IMR-90 (cell line): ENCODE measurements around the gene IFNK. TPM values are rescaled to one million over a fixed set of nuclear protein-coding genes. Genes with fewer than 3 reads are reported as not detected.

Source experiments
- ATAC-seq: fragments of 200-7000 bp; cut with Tn5 transposase; 2 replicates; pipeline ENCODE4 v1.9.1; 2020; ENCODE audit warnings: low read depth, mild to moderate bottlenecking, moderate library complexity
- BruUV-seq: library from RNA; stranded (reverse); fragments of 400-500 nt; replicated peaks from 2 replicates; lab custom pipeline; 2021; lab: Mats Ljungman, UMichigan
- CTCF ChIA-PET: fragments of 300-600 bp; formaldehyde crosslinking; extraction: SDS; loops from one replicate; lab custom pipeline; 2021; ENCODE audit warnings: antibody characterized with exemption; lab: Yijun Ruan, JAX
- POLR2A ChIA-PET: fragments of 300-600 bp; sonication (Branson Sonifier 250); formaldehyde crosslinking; loops from one replicate; lab custom pipeline; 2022; ENCODE audit warnings: antibody characterized with exemption; ENCODE audit not compliant: unreplicated experiment; lab: Charles Lee
- DNase-seq: peaks from one replicate; pipeline ENCODE4 v3.0.0; 2013
- H2AFZ ChIP-seq: replicated peaks from 2 replicates; pipeline ENCODE3; 2013; ENCODE audit warnings: low read length, mild to moderate bottlenecking; ENCODE audit not compliant: poor library complexity
- H2AK5ac ChIP-seq: 2 replicates; pipeline ENCODE4 v1.6.1; 2013; ENCODE audit warnings: low read depth, low read length, inconsistent platforms
- H2AK9ac ChIP-seq: replicated peaks from 2 replicates; pipeline ENCODE3; 2013; ENCODE audit warnings: mild to moderate bottlenecking, low read depth, low read length, moderate library complexity; ENCODE audit not compliant: poor library complexity
- H2BK120ac ChIP-seq: 2 replicates; pipeline ENCODE4 v1.6.1; 2013; ENCODE audit warnings: low read depth, low read length, inconsistent platforms
- H2BK15ac ChIP-seq: 3 replicates; pipeline ENCODE4 v1.6.1; 2013; ENCODE audit warnings: low read depth, low read length, inconsistent platforms
- H2BK20ac ChIP-seq: 2 replicates; pipeline ENCODE4 v1.6.1; 2013; ENCODE audit warnings: low read depth, mild to moderate bottlenecking, inconsistent platforms, low read length, moderate library complexity
- H2BK5ac ChIP-seq: 2 replicates; pipeline ENCODE4 v1.6.1; 2013; ENCODE audit warnings: mild to moderate bottlenecking, low read depth, low read length, inconsistent platforms; ENCODE audit not compliant: poor library complexity, severe bottlenecking
- H3K14ac ChIP-seq: replicated peaks from 2 replicates; pipeline ENCODE4 v1.6.1; 2013; ENCODE audit warnings: low read depth, low read length, inconsistent platforms
- H3K18ac ChIP-seq: 2 replicates; pipeline ENCODE4 v1.6.1; 2013; ENCODE audit warnings: low read depth, low read length, control low read depth
- H3K23ac ChIP-seq: 2 replicates; pipeline ENCODE4 v1.6.1; 2013; ENCODE audit warnings: low read depth, low read length, inconsistent platforms
- H3K27ac ChIP-seq: 2 replicates; pipeline ENCODE4 v1.5.1; 2013; ENCODE audit warnings: mild to moderate bottlenecking, control low read depth, low read length; ENCODE audit not compliant: insufficient read depth
- H3K27me3 ChIP-seq: 2 replicates; pipeline ENCODE4 v1.6.1; 2013; ENCODE audit warnings: low read length; ENCODE audit not compliant: control insufficient read depth, insufficient read depth
- H3K36me3 ChIP-seq: 2 replicates; pipeline ENCODE4 v1.6.1; 2013; ENCODE audit warnings: low read length, mixed read lengths; ENCODE audit not compliant: control insufficient read depth, insufficient read depth
- H3K4ac ChIP-seq: 2 replicates; pipeline ENCODE4 v1.6.1; 2013; ENCODE audit warnings: low read depth, low read length, inconsistent platforms
- H3K4me1 ChIP-seq: 2 replicates; pipeline ENCODE4 v1.6.1; 2013; ENCODE audit warnings: low read length, mixed read lengths; ENCODE audit not compliant: control insufficient read depth, insufficient read depth
- H3K4me2 ChIP-seq: 2 replicates; pipeline ENCODE4 v1.6.1; 2013; ENCODE audit warnings: low read depth, mild to moderate bottlenecking, control low read depth, low read length, moderate library complexity
- H3K4me3 ChIP-seq: 2 replicates; pipeline ENCODE4 v1.5.1; 2013; ENCODE audit warnings: low read depth, mild to moderate bottlenecking, control low read depth, low read length, moderate library complexity; ENCODE audit not compliant: insufficient read depth
- H3K56ac ChIP-seq: 2 replicates; pipeline ENCODE4 v1.6.1; 2013; ENCODE audit warnings: low read length, inconsistent platforms; ENCODE audit not compliant: insufficient read depth; ENCODE audit errors: extremely low read depth
- H3K79me1 ChIP-seq, 2 experiments: 2 replicates each; pipeline ENCODE4 v1.6.1; 2013; ENCODE audit warnings: low read length in 2 of 2, inconsistent platforms in 1 of 2, low read depth in 1 of 2
- H3K9ac ChIP-seq: 2 replicates; pipeline ENCODE4 v1.6.1; 2013; ENCODE audit warnings: low read depth, low read length, control low read depth
- H3K9me1 ChIP-seq: 2 replicates; pipeline ENCODE4 v1.6.1; 2013; ENCODE audit warnings: low read length, inconsistent platforms; ENCODE audit not compliant: insufficient read depth
- H3K9me3 ChIP-seq: 2 replicates; pipeline ENCODE4 v1.6.1; 2013; ENCODE audit warnings: low read length; ENCODE audit not compliant: control insufficient read depth, insufficient read depth
- H4K20me1 ChIP-seq: 2 replicates; pipeline ENCODE4 v1.6.1; 2013; ENCODE audit warnings: low read length, inconsistent platforms; ENCODE audit not compliant: insufficient read depth
- H4K5ac ChIP-seq: 2 replicates; pipeline ENCODE4 v1.6.1; 2013; ENCODE audit warnings: mild to moderate bottlenecking, low read depth, low read length, control low read depth
- H4K8ac ChIP-seq, 2 experiments: 2 replicates each; pipeline ENCODE4 v1.6.1; 2013; ENCODE audit warnings: low read depth in 2 of 2, low read length in 2 of 2, control low read depth in 1 of 2, inconsistent platforms in 1 of 2
- H4K91ac ChIP-seq: 2 replicates; pipeline ENCODE4 v1.6.1; 2013; ENCODE audit warnings: low read depth, low read length, inconsistent platforms; ENCODE audit not compliant: insufficient read depth
- BHLHE40 ChIP-seq: fragments of 150-350 bp; IDR thresholded peaks from 2 replicates; pipeline ENCODE4 v1.6.1; 2016; ENCODE audit warnings: mild to moderate bottlenecking, low read depth, low read length
- CEBPB ChIP-seq: IDR thresholded peaks from 2 replicates; pipeline ENCODE4 v1.6.1; 2012; ENCODE audit warnings: low read depth, low read length, improper control_type of control experiment
- MAFK ChIP-seq: IDR thresholded peaks from 2 replicates; pipeline ENCODE4 v1.6.1; 2012; ENCODE audit warnings: low read depth, low read length, improper control_type of control experiment
- MAZ ChIP-seq: IDR thresholded peaks from 2 replicates; pipeline ENCODE4 v1.6.1; 2012; ENCODE audit warnings: low read depth, mild to moderate bottlenecking, low read length, improper control_type of control experiment, moderate library complexity, borderline replicate concordance
- MXI1 ChIP-seq: IDR thresholded peaks from 2 replicates; pipeline ENCODE4 v1.6.1; 2012; ENCODE audit warnings: low read depth, mild to moderate bottlenecking, low read length, moderate library complexity, borderline replicate concordance
- NFE2L2 ChIP-seq: fragments of 150-350 bp; IDR thresholded peaks from 2 replicates; pipeline ENCODE4 v1.6.1; 2016; ENCODE audit warnings: low read depth, mild to moderate bottlenecking, low read length
- POLR2A ChIP-seq: IDR thresholded peaks from 2 replicates; pipeline ENCODE4 v1.6.1; 2012; ENCODE audit warnings: mild to moderate bottlenecking, low read depth, low read length
- RAD21 ChIP-seq: IDR thresholded peaks from 2 replicates; pipeline ENCODE4 v1.6.1; 2012; ENCODE audit warnings: low read length, improper control_type of control experiment
- RCOR1 ChIP-seq: IDR thresholded peaks from 2 replicates; pipeline ENCODE4 v1.6.1; 2012; ENCODE audit warnings: mild to moderate bottlenecking, low read length, improper control_type of control experiment; ENCODE audit not compliant: insufficient replicate concordance
- RFX5 ChIP-seq: IDR thresholded peaks from 2 replicates; pipeline ENCODE4 v1.8.0; 2012; ENCODE audit warnings: low read depth, mild to moderate bottlenecking, low read length, moderate library complexity
- SMC3 ChIP-seq: fragments of 150-350 bp; IDR thresholded peaks from 2 replicates; pipeline ENCODE4 v1.6.1; 2016; ENCODE audit warnings: low read depth, mild to moderate bottlenecking, antibody characterized with exemption, low read length, moderate library complexity
- dilution Hi-C: fragments of 300-500 bp; cut with HindIII; formaldehyde crosslinking; loops from one replicate; pipeline ENCODE4 v1.14.3; 2018; ENCODE audit warnings: low sequenced_read_pairs; ENCODE audit not compliant: unreplicated experiment
- in situ Hi-C: fragments of 300-500 bp; cut with MboI; formaldehyde crosslinking; loops from 3 replicates; pipeline ENCODE4 v1.14.3; 2019; ENCODE audit warnings: low sequenced_read_pairs, inconsistent platforms, mixed read lengths
- intact Hi-C: fragments of 100-400 bp; cut with micrococcal nuclease; formaldehyde crosslinking; loops from 2 replicates; pipeline ENCODE4 v1.10.0; 2022
- polyA plus RNA-seq, 3 experiments: library from polyadenylated mRNA; depleted of rRNA; stranded (reverse); fragments of >200 nt; gene quantifications; 2 replicates each; pipeline ENCODE4 v1.2.3, GENCODE V29; 2012; ENCODE audit warnings: low replicate concordance in 1 of 3
- total RNA-seq: library from RNA; depleted of rRNA; stranded (reverse); fragments of >200 nt; gene quantifications from 2 replicates; pipeline ENCODE4 v1.2.3, GENCODE V29; 2012
- TF ChIP-seq, protein P1 (sequence below): conservative IDR thresholded peaks from 2 replicates; pipeline ENCODE4 v1.5.1; 2012; ENCODE audit warnings: mild to moderate bottlenecking, low read depth, low read length, improper control_type of control experiment
- TF ChIP-seq, protein P2 (sequence below): fragments of 150-350 bp; IDR thresholded peaks from 2 replicates; pipeline ENCODE4 v1.6.1; 2016; ENCODE audit warnings: low read depth, mild to moderate bottlenecking, low read length, moderate library complexity, borderline replicate concordance

IFNK gene
- total and polyA plus RNA-seq, 2 of the 4 experiments (the other 2 are of a cell fraction): not detected

- H2BK5ac ChIP-seq: no peak overlapping the region
- no peaks in the 10 kb centered on the region for H3K36me3 ChIP-seq
These were observed 19.8 kb upstream of the IFNK start for GRCh38 chr9:27504259-27504658.

More at GRCh38 chr9:27504259-27504658, 19.8 kb upstream of the IFNK start:
- Histone ChIP-seq H3K18ac (no peak overlapping the region), H3K79me1 (no peaks in the 10 kb centered on the region), H2BK120ac (no peak overlapping the region), H4K8ac (no peak overlapping the region), H2AFZ (no peak overlapping the region), H2BK20ac (no peak overlapping the region), H3K27ac (no peak overlapping the region), H3K23ac (no peak overlapping the region), H3K56ac (no peak overlapping the region), H4K20me1 (no peaks in the 10 kb centered on the region), H2AK5ac (no peak overlapping the region), H3K9me3 (no peaks in the 10 kb centered on the region), H3K4me1 (no peaks in the 10 kb centered on the region), H2AK9ac (no peak overlapping the region), H3K9ac (no peak overlapping the region), H4K91ac (no peak overlapping the region), H2BK15ac (no peak overlapping the region), H3K4me3 (no peak overlapping the region), H4K5ac (no peak overlapping the region), H3K9me1 (no peaks in the 10 kb centered on the region), H3K4me2 (no peak overlapping the region), H3K4ac (no peak overlapping the region), H3K14ac (no peak overlapping the region), H3K27me3 (peaks cover 2% of the 10 kb centered on the region; the same call in 1 of the 2 replicates)
- DNase-seq (no peak), ATAC-seq (no peak)
- ChIA-PET POLR2A (no interaction called here), CTCF (no interaction called here)
- intact Hi-C loops: no loop called here
- no TSS peak for BruUV-seq
- no peak for TF ChIP-seq SMC3
- no peak for TF ChIP-seq RFX5
- no peak for TF ChIP-seq MAFK
- TF ChIP-seq, protein P1, sequence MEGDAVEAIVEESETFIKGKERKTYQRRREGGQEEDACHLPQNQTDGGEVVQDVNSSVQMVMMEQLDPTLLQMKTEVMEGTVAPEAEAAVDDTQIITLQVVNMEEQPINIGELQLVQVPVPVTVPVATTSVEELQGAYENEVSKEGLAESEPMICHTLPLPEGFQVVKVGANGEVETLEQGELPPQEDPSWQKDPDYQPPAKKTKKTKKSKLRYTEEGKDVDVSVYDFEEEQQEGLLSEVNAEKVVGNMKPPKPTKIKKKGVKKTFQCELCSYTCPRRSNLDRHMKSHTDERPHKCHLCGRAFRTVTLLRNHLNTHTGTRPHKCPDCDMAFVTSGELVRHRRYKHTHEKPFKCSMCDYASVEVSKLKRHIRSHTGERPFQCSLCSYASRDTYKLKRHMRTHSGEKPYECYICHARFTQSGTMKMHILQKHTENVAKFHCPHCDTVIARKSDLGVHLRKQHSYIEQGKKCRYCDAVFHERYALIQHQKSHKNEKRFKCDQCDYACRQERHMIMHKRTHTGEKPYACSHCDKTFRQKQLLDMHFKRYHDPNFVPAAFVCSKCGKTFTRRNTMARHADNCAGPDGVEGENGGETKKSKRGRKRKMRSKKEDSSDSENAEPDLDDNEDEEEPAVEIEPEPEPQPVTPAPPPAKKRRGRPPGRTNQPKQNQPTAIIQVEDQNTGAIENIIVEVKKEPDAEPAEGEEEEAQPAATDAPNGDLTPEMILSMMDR: no peak
- TF ChIP-seq CEBPB: no peak
- no peak for TF ChIP-seq MAZ
- no peak for TF ChIP-seq BHLHE40
- TF ChIP-seq, protein P2, sequence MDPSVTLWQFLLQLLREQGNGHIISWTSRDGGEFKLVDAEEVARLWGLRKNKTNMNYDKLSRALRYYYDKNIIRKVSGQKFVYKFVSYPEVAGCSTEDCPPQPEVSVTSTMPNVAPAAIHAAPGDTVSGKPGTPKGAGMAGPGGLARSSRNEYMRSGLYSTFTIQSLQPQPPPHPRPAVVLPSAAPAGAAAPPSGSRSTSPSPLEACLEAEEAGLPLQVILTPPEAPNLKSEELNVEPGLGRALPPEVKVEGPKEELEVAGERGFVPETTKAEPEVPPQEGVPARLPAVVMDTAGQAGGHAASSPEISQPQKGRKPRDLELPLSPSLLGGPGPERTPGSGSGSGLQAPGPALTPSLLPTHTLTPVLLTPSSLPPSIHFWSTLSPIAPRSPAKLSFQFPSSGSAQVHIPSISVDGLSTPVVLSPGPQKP: no peak
- TF ChIP-seq NFE2L2: no peak
- TF ChIP-seq RAD21: no peak
- TF ChIP-seq RCOR1: no peak
- no peak for TF ChIP-seq POLR2A
- TF ChIP-seq MXI1: no peak
- dilution Hi-C loops: no loop called here
- in situ Hi-C loops: no loop called here
